Middle frontal gyrus (tissue), 1 donor: ENCODE data around the gene B3GNT3.

ENCODE experiments used
- DNase-seq: peaks from one replicate; pipeline ENCODE4 v3.0.0-alpha.2; 2015; ENCODE audit warnings: low spot score; ENCODE audit errors: extremely low spot score

The B3GNT3 gene

GRCh38 chr19:17859533-17860330 lies 64.8 kb downstream of the B3GNT3 start, which contains the start of gene RPL18A:
TSS of gene RPL18A (plus strand) at chr19:17859910. CDS start at chr19:17859957, 47 bp downstream.
- peak; percentile 98 for DNase-seq

- no peak for DNase-seq
Measured at GRCh38 chr19:17860331-17860992, 65.5 kb downstream of the B3GNT3 start.

GRCh38 chr19:17860993-17861360 lies 66.0 kb downstream of the B3GNT3 start:
- DNase-seq = no peak

- DNase-seq = no peak
Measured at GRCh38 chr19:17861542-17862402, 66.8 kb downstream of the B3GNT3 start.

GRCh38 chr19:17862711-17863519 lies 68.0 kb downstream of the B3GNT3 start:
- no peak for DNase-seq
